Suprapubic skin (tissue), 3 donors: ENCODE data around the gene MPP4.

Experiments
- POLR2A ChIP-seq, 2 donors: fragments of 450-650 bp; IDR thresholded peaks; one replicate each; pipeline ENCODE4 v1.6.1; 2017; ENCODE audit warnings: antibody characterized with exemption in 2 of 2, mild to moderate bottlenecking in 2 of 2, moderate library complexity in 2 of 2
- TF ChIP-seq, protein P1 (sequence below), 2 donors: fragments of 200-600 bp in 1 of 2; fragments of 450-650 bp in 1 of 2; sonication (generic) in 1 of 2; IDR thresholded peaks; one replicate each; pipeline ENCODE4 v1.5.1; 2016 to 2019; ENCODE audit warnings: antibody characterized with exemption in 2 of 2, mild to moderate bottlenecking in 1 of 2, moderate library complexity in 1 of 2

DNA sequence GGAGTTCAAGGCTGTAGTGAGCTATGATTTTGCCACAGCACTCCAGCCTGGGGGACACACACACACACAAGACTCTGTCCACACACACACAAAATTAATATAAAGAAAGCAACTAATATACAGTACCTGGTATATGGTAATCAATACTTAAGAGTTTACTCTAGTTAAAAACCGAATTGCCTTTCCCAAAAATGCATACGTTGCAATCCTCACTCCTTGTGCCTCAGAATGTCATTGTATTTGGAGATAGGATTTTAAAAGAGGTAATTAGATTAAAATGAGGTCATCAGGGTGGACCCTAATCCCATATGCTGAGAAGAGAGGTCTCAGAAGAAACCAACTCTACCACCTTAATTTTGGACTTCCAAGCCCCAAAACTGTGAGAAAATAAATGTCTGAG is 90.9 kb downstream of the MPP4 start:
- TF ChIP-seq, protein P1, sequence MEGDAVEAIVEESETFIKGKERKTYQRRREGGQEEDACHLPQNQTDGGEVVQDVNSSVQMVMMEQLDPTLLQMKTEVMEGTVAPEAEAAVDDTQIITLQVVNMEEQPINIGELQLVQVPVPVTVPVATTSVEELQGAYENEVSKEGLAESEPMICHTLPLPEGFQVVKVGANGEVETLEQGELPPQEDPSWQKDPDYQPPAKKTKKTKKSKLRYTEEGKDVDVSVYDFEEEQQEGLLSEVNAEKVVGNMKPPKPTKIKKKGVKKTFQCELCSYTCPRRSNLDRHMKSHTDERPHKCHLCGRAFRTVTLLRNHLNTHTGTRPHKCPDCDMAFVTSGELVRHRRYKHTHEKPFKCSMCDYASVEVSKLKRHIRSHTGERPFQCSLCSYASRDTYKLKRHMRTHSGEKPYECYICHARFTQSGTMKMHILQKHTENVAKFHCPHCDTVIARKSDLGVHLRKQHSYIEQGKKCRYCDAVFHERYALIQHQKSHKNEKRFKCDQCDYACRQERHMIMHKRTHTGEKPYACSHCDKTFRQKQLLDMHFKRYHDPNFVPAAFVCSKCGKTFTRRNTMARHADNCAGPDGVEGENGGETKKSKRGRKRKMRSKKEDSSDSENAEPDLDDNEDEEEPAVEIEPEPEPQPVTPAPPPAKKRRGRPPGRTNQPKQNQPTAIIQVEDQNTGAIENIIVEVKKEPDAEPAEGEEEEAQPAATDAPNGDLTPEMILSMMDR (IDR thresholded peaks at IDR 0.05) = no peak
- no peak for TF ChIP-seq POLR2A (IDR thresholded peaks at IDR 0.05)
